Ascending aorta (tissue), 2 donors: Measurements from ENCODE around the gene PANK2. TPM values are rescaled to one million over a fixed set of nuclear protein-coding genes. Genes with fewer than 3 reads are reported as not detected.
"Not testable (repeated sequence)": the region's sequence is repeated elsewhere in the genome, so short reads cannot be mapped to it uniquely, and the experiment has no call there.

Experiments
- DNase-seq, 2 donors: peaks; one replicate each; pipeline ENCODE4 v3.0.0-alpha.2; 2019; ENCODE audit warnings: low spot score in 2 of 2
- H3K27ac ChIP-seq, 2 donors: fragments of 200-600 bp; sonication (generic); one replicate each; pipeline ENCODE4 v1.5.1; 2016 to 2017; ENCODE audit warnings: mild to moderate bottlenecking in 1 of 2
- H3K27me3 ChIP-seq: fragments of 200-600 bp; sonication (generic); one replicate; pipeline ENCODE4 v1.5.1; 2017
- H3K36me3 ChIP-seq, 2 donors: fragments of 200-600 bp; sonication (generic); one replicate each; pipeline ENCODE4 v1.5.1; 2016
- H3K4me1 ChIP-seq, 2 donors: fragments of 200-600 bp; sonication (generic); one replicate each; pipeline ENCODE4 v1.5.1; 2016 to 2017; ENCODE audit warnings: mild to moderate bottlenecking in 1 of 2
- H3K4me3 ChIP-seq, 2 donors: fragments of 200-600 bp; sonication (generic); one replicate each; pipeline ENCODE4 v1.5.1; 2016 to 2017; ENCODE audit warnings: mild to moderate bottlenecking in 1 of 2
- H3K9me3 ChIP-seq, 2 donors: fragments of 200-600 bp; sonication (generic); one replicate each; pipeline ENCODE4 v1.5.1; 2016
- CTCF ChIP-seq, 3 experiments: fragments of 200-600 bp in 2 of 3; fragments of 450-650 bp in 1 of 3; sonication (generic) in 2 of 3; IDR thresholded peaks; one replicate each; pipeline ENCODE4 v1.5.1; 2016 to 2019; ENCODE audit warnings: antibody characterized with exemption in 3 of 3, mild to moderate bottlenecking in 1 of 3, moderate library complexity in 1 of 3
- intact Hi-C: fragments of 100-400 bp; cut with DNase I; formaldehyde crosslinking; loops from one replicate; pipeline ENCODE4 v1.15.1; 2023
- total RNA-seq: library from RNA; depleted of rRNA; stranded (reverse); fragments of >200 nt; gene quantifications from one replicate; pipeline ENCODE4 v1.1.0, GENCODE V29; 2016

The PANK2 gene
- total RNA-seq, 1 donor from 2014 or later: 81.1 TPM

GRCh38 chr20:3890999-3891929 lies 2.1 kb downstream of the PANK2 start:
- H3K36me3 ChIP-seq: no peaks in the 10 kb centered on the region
- no peaks in the 10 kb centered on the region for H3K27me3 ChIP-seq
- H3K27ac ChIP-seq: peak overlapping the region; percentile 3 to 99
- DNase-seq: no peak
- H3K4me1 ChIP-seq: peaks cover 10 to 50% of the 10 kb centered on the region in 2 donors
- H3K9me3 ChIP-seq: no peaks in the 10 kb centered on the region
- peak overlapping the region; percentile 97 to 99 for H3K4me3 ChIP-seq
- intact Hi-C loops: no loop called here
- no peak for TF ChIP-seq CTCF (IDR thresholded peaks at IDR 0.05)

GRCh38 chr20:3894796-3895195 lies 5.6 kb downstream of the PANK2 start:
- H3K36me3 ChIP-seq: no peaks in the 10 kb centered on the region
- DNase-seq: no peak
- H3K27me3 ChIP-seq: no peaks in the 10 kb centered on the region
- no peak for TF ChIP-seq CTCF (IDR thresholded peaks at IDR 0.05)
- intact Hi-C loops: no loop called here
- peaks cover 16 to 69% of the 10 kb centered on the region in 2 donors for H3K4me1 ChIP-seq
- no peaks in the 10 kb centered on the region for H3K9me3 ChIP-seq
- no peak overlapping the region for H3K4me3 ChIP-seq
- H3K27ac ChIP-seq: peak overlapping the region in 1 of 2 donors; percentile 54

GRCh38 chr20:3896302-3896701 lies 7.1 kb downstream of the PANK2 start:
- Histone ChIP-seq H3K4me1 (peaks cover 16 to 75% of the 10 kb centered on the region in 2 donors), H3K4me3 (peak overlapping the region in 1 of 2 donors; percentile 20), H3K27me3 (no peaks in the 10 kb centered on the region), H3K36me3 (no peaks in the 10 kb centered on the region), H3K9me3 (no peaks in the 10 kb centered on the region), H3K27ac (peak overlapping the region; percentile 52 to 76)
- no peak for DNase-seq
- TF ChIP-seq CTCF (IDR thresholded peaks at IDR 0.05): no peak
- intact Hi-C loops: no loop called here

GRCh38 chr20:3896853-3897583 lies 7.8 kb downstream of the PANK2 start:
- DNase-seq: no peak
- Histone ChIP-seq H3K4me3 (peak overlapping the region in 1 of 2 donors; percentile 20), H3K27me3 (no peaks in the 10 kb centered on the region), H3K27ac (peak overlapping the region; percentile 52 to 76), H3K9me3 (no peaks in the 10 kb centered on the region), H3K36me3 (no peaks in the 10 kb centered on the region), H3K4me1 (peaks cover 16 to 75% of the 10 kb centered on the region in 2 donors)
- intact Hi-C loops: no loop called here
- no peak for TF ChIP-seq CTCF (IDR thresholded peaks at IDR 0.05)

- peak overlapping the region in 1 of 2 donors; percentile 25 for H3K27ac ChIP-seq
- intact Hi-C loops, H3K27me3 ChIP-seq, H3K36me3 ChIP-seq, H3K9me3 ChIP-seq, DNase-seq, H3K4me3 ChIP-seq: not testable (repeated sequence)
- peaks cover 18 to 73% of the 10 kb centered on the region in 2 donors for H3K4me1 ChIP-seq
Observed at GRCh38 chr20:3898181-3898580, 9.0 kb downstream of the PANK2 start.

- intact Hi-C loops: no loop called here
- Histone ChIP-seq H3K4me1 (peaks cover 23 to 74% of the 10 kb centered on the region in 2 donors), H3K36me3 (no peaks in the 10 kb centered on the region), H3K4me3 (no peak overlapping the region), H3K9me3 (no peaks in the 10 kb centered on the region), H3K27ac (peak overlapping the region; percentile 25 to 48), H3K27me3 (no peaks in the 10 kb centered on the region)
- TF ChIP-seq CTCF (IDR thresholded peaks at IDR 0.05): no peak
- no peak for DNase-seq
Observed at GRCh38 chr20:3898639-3899038, 9.5 kb downstream of the PANK2 start.
